MM.1S (cell line): ENCODE results near the gene ARTN.

ENCODE experiments used
- EZH2 ChIP-seq: fragments of 300-600 bp; sonication (generic); optimal IDR thresholded peaks from 2 replicates; pipeline ENCODE3; 2017; ENCODE audit warnings: low read depth, mild to moderate bottlenecking, antibody characterized with exemption, low read length, mixed read lengths
- EZH2phosphoT487 ChIP-seq: fragments of 300-600 bp; sonication (generic); IDR thresholded peaks from 2 replicates; pipeline ENCODE4 v1.6.1; 2018; ENCODE audit warnings: antibody characterized with exemption, low read length
- TF ChIP-seq, protein P1 (sequence below): fragments of 300-600 bp; sonication (generic); IDR thresholded peaks from 2 replicates; pipeline ENCODE4 v1.5.1; 2016; ENCODE audit warnings: antibody characterized with exemption, low read length, mixed read lengths

DNA sequence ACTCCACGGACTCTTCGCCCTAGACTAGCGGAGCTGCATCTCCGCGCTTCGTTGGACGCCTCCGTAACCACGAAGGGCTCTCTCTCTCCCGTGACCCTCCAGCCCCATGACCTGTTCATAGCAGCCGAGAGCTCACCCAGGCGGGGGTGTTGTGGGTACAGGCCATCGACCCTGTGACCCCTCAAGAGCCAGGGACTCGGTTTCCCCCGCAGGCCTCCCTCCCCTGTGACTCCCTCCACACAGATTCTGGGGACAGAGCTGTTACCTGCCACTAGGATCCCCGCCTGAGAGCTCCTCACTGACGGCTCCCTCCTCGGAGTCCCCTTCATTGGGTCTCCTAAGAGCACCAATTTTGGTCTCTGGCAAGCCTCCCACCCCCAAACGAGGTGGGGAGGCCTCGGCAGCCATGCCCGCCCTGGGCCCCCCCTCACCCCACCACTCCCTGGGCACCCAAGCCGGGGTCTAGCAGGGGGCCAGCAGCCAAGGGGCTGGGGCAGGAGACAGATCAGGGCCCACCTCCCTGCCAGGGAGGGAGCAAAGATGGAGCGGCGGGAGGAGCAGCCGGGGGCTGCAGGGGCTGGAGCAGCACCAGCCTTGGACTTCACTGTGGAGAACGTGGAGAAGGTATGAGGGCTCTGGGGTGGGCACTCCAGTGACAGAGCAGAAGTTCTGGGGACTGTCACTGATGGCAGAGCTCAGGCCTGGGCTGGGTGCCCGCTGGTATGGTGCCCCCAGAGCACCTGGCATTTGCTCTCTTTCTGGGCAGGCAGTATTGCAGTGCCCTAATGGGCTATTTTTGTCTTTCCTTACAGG, 13.7 kb downstream of the ARTN start:
- TF ChIP-seq, protein P1, sequence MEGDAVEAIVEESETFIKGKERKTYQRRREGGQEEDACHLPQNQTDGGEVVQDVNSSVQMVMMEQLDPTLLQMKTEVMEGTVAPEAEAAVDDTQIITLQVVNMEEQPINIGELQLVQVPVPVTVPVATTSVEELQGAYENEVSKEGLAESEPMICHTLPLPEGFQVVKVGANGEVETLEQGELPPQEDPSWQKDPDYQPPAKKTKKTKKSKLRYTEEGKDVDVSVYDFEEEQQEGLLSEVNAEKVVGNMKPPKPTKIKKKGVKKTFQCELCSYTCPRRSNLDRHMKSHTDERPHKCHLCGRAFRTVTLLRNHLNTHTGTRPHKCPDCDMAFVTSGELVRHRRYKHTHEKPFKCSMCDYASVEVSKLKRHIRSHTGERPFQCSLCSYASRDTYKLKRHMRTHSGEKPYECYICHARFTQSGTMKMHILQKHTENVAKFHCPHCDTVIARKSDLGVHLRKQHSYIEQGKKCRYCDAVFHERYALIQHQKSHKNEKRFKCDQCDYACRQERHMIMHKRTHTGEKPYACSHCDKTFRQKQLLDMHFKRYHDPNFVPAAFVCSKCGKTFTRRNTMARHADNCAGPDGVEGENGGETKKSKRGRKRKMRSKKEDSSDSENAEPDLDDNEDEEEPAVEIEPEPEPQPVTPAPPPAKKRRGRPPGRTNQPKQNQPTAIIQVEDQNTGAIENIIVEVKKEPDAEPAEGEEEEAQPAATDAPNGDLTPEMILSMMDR, result no peak
- TF ChIP-seq EZH2 (no peak), EZH2phosphoT487 (no peak)
